H1 (cell line): ENCODE measurements around the gene ADAM19. TPM values are rescaled to one million over a fixed set of nuclear protein-coding genes. Genes with fewer than 3 reads are reported as not detected.

Experiments
- CHD1 ChIP-seq: IDR thresholded peaks from 2 replicates; pipeline ENCODE4 v1.6.1; 2012; ENCODE audit warnings: low read depth, low read length, improper control_type of control experiment
- MAX ChIP-seq: IDR thresholded peaks from 2 replicates; pipeline ENCODE4 v1.6.1; 2012; ENCODE audit warnings: inconsistent platforms
- PHF8 ChIP-seq: fragments of 200-600 bp; sonication (generic); conservative IDR thresholded peaks from 2 replicates; pipeline ENCODE4 v1.7.1; 2012; ENCODE audit warnings: low read depth, mild to moderate bottlenecking, inconsistent platforms, low read length, moderate library complexity
- RBBP5 ChIP-seq: IDR thresholded peaks from 2 replicates; pipeline ENCODE4 v1.7.1; 2012; ENCODE audit warnings: low read depth, mild to moderate bottlenecking, inconsistent platforms, low read length, moderate library complexity, borderline replicate concordance
- SAP30 ChIP-seq: fragments of 300-600 bp; sonication (generic); IDR thresholded peaks from 2 replicates; pipeline ENCODE4 v1.7.1; 2012; ENCODE audit warnings: low read length, moderate library complexity, mild to moderate bottlenecking, inconsistent platforms; ENCODE audit not compliant: insufficient read depth, insufficient replicate concordance
- polyA plus RNA-seq, 7 experiments: library from polyadenylated mRNA; depleted of rRNA in 3 of 7; stranded (reverse) in 5 of 7; unstranded in 2 of 7; fragments of >200 nt in 5 of 7; fragments of 200-250 nt in 2 of 7; gene quantifications; 1 replicate in 5 of 7; 2 replicates in 1 of 7; 4 replicates in 1 of 7; pipeline versions ENCODE4 v1.2.1 to v1.2.3, GENCODE V29; 2011 to 2013; ENCODE audit warnings: missing spikeins in 2 of 7, mixed read lengths in 2 of 7
- total RNA-seq: library from RNA; stranded (reverse); fragmentation: NEBNext Ultra II Directional; extraction: Animal tissue kit (Norgen Biotek cat#: 25700); gene quantifications from 2 replicates; pipeline ENCODE4 v1.2.1, GENCODE V29; 2021

The ADAM19 gene
- total and polyA plus RNA-seq, 2 of the 8 experiments (the other 6 are each of a cell fraction or from before 2014, with no cell fraction given), result 6.5 to 22.7 TPM

GRCh38 chr5:157541447-157542118 is 34.0 kb downstream of the ADAM19 start (continued):
- TF ChIP-seq PHF8 (no peak), SAP30 (no peak), CHD1 (no peak), RBBP5 (no peak), MAX (no peak)
